ENCODE measurements around the gene TTLL3. TPM values are rescaled to one million over a fixed set of nuclear protein-coding genes. Genes with fewer than 3 reads are reported as not detected.
A peak's percentile ranks its signal among the peaks of the same experiment; 100 is the strongest.

TTLL3 gene
- total and polyA plus RNA-seq, 2 of the 13 experiments (the other 11 are each of a cell fraction or from before 2014, with no cell fraction given), result 9.5 to 51.2 TPM

DNA sequence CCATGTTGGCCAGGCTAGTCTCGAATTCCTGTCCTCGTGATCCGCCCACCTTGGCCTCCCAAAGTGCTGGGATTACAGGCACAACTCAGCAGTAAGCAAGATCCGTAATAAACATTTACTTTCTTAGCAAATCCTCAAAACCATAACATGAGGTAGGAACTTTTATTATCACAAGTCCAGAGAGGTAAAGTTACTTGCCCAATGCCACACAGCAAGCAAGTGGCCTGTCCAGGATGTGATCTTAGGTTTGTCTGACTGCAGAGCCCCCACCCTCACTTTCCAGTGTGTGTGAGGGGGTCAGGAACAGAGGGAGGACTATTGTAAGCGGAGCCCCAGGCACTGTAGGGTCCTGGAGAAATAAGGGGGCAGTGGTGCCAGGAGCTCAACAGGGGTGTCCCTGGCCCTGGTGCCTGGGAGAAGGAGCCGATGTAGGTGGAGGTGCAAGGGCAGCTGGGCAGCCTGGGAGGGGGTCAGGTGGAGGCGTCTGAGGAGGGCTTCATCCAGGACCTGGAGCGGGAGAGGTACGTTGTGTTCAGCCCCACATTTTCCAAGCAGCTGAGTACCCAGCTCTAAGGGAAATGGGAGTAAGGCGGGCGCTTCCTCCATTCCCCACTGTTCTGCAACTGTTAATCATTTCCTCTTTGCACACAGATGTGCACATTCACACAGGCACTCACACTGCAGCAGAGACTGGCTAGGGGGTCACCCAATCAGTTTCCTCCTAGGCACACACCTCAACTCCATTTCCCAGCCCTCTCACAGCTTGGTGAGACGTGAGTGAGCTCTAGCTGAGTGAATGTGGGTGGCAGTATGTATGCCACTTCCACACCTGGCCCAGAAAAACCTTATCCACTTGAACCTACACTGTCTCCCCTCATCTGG lies 27.9 kb downstream of the TTLL3 start:
- 97% methylated on average over 12 of the region's 12 CpGs for WGBS (ENCODE audit: low lambda C conversion rate)
- H3K79me2 ChIP-seq (ENCODE audit: insufficient read depth, low read length), result no peaks in the 10 kb centered on the region
- H3K9me3 ChIP-seq (ENCODE audit: low read length), result no peaks in the 10 kb centered on the region
- H4K20me1 ChIP-seq (ENCODE audit: insufficient read depth, low read length), result no peaks in the 10 kb centered on the region
- no peak overlapping the region for H3K27ac ChIP-seq (ENCODE audit: extremely low read length, insufficient read depth, low read length)
- no peak overlapping the region for H3K4me2 ChIP-seq (ENCODE audit: low read depth, low read length)
- POLR2A ChIA-PET, result interaction anchor here (0.7 to 1.7 kb wide), 2 partner anchors 32 to 45 kb away, joined by 3 to 4 read pairs; partner anchors contain the start of gene ARPC4
- CTCF ChIA-PET (ENCODE audit: low intra/inter-chr PET ratio, low total read pairs), result no interaction called here
- TF ChIP-seq POLR2G (IDR thresholded peaks at IDR 0.05; ENCODE audit: low read depth, low read length) (0 out of 2 replicates have a peak, but pooled peaks have one; percentile 12), ZNF768 (CRISPR knock-in tag; IDR thresholded peaks at IDR 0.05) (peak; percentile 81)
- TF ChIP-seq, protein P1, sequence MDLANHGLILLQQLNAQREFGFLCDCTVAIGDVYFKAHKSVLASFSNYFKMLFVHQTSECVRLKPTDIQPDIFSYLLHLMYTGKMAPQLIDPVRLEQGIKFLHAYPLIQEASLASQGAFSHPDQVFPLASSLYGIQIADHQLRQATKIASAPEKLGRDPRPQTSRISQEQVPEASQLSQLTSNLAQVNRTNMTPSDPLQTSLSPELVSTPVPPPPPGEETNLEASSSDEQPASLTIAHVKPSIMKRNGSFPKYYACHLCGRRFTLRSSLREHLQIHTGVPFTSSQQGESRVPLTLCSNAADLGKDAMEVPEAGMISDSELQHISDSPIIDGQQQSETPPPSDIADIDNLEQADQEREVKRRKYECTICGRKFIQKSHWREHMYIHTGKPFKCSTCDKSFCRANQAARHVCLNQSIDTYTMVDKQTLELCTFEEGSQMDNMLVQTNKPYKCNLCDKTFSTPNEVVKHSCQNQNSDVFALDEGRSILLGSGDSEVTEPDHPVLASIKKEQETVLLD (CRISPR knock-in tag; IDR thresholded peaks at IDR 0.05; ENCODE audit: low read depth), result no peak
- TF ChIP-seq, protein P2, sequence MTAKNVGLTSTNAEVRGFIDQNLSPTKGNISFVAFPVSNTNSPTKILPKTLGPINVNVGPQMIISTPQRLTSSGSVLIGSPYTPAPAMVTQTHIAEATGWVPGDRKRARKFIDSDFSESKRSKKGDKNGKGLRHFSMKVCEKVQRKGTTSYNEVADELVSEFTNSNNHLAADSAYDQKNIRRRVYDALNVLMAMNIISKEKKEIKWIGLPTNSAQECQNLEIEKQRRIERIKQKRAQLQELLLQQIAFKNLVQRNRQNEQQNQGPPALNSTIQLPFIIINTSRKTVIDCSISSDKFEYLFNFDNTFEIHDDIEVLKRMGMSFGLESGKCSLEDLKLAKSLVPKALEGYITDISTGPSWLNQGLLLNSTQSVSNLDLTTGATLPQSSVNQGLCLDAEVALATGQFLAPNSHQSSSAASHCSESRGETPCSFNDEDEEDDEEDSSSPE (CRISPR knock-in tag; IDR thresholded peaks at IDR 0.05), result no peak
- H3K4me1 ChIP-seq (ENCODE audit: insufficient read depth, low read length), result peaks cover 24% of the 10 kb centered on the region
- BruUV-seq (replicated peaks), result no TSS peak
- H3K4me3 ChIP-seq (replicated peaks in 1 of 3; ENCODE audit: insufficient read depth in 1 of 3, low read depth in 2 of 3, low read length in 3 of 3), result no peak overlapping the region
- DNase-seq (ENCODE audit: low spot score) (no peak), ATAC-seq (no peak), FAIRE-seq (no peak)
- H2AFZ ChIP-seq (ENCODE audit: low read length), result no peak overlapping the region
- in situ Hi-C loops (cut with HindIII; ENCODE audit: extremely low pct_ligation_motif_present, low pct_unique_long_range_greater_than_20kb), result no loop called here
- H3K27me3 ChIP-seq (ENCODE audit: control insufficient read depth in 1 of 2, insufficient read depth in 2 of 2, low read length in 2 of 2), result no peaks in the 10 kb centered on the region
- intact Hi-C loops (cut with micrococcal nuclease; ENCODE audit: unreplicated experiment), result no loop called here
- peaks cover 13 to 44% of the 10 kb centered on the region in 2 experiments for H3K36me3 ChIP-seq (replicated peaks in 1 of 2; ENCODE audit: control insufficient read depth in 1 of 2, insufficient read depth in 2 of 2, low read length in 2 of 2)
- no peak overlapping the region for H3K9ac ChIP-seq (ENCODE audit: insufficient read depth, low read depth, low read length)

All from HepG2 (cell line).